ENCODE measurements around the gene RHBDL1. TPM values are rescaled to one million over a fixed set of nuclear protein-coding genes. Genes with fewer than 3 reads are reported as not detected.

Gene RHBDL1
- total and polyA plus RNA-seq, 4 donors: 0.91 to 5.4 (median 1.6) TPM

DNA sequence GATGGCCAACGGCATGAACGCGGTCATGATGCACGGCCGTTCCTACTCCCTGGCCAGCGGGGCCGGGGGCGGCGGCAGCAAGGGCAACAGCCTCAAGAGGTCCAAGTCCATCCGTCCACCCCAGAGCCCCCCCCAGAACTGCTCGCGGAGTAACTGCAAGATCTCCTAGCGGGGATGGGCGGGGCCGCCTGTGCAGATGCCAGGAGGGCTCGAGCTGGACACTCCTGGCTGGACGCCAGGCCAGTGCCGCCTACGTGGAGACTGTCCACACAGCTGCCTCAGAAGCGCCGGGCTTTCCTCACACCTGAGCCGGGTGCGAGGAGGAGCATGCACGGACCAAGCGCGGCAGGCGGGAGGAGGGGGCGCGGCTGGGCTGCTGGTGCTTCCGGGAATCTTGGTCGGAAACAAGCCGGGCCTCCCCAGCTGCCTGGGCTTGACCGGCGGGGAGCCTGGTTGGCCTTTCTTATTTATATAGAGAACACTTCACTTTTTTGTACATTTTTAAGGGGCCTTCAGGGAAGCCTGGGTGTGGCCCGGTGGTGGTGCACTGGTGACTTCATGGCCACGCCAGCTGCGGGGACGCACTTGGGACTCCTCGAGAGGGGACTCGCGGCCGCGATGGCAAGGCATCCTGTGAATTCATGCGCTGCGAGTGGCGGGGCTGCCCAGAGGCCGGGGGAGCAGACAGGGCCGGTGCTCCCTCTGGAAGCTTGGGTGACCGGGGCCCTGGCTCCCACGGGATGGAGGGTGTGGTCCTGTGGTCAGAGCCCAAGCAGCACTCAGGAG is 47.8 kb upstream of the RHBDL1 start:
- H3K36me3 ChIP-seq (ENCODE audit: control insufficient read depth in 4 of 4, insufficient read depth in 4 of 4, low read length in 4 of 4): peaks cover 0 to 37% (median 5%) of the 10 kb centered on the region in 4 donors
- TF ChIP-seq, protein P1, sequence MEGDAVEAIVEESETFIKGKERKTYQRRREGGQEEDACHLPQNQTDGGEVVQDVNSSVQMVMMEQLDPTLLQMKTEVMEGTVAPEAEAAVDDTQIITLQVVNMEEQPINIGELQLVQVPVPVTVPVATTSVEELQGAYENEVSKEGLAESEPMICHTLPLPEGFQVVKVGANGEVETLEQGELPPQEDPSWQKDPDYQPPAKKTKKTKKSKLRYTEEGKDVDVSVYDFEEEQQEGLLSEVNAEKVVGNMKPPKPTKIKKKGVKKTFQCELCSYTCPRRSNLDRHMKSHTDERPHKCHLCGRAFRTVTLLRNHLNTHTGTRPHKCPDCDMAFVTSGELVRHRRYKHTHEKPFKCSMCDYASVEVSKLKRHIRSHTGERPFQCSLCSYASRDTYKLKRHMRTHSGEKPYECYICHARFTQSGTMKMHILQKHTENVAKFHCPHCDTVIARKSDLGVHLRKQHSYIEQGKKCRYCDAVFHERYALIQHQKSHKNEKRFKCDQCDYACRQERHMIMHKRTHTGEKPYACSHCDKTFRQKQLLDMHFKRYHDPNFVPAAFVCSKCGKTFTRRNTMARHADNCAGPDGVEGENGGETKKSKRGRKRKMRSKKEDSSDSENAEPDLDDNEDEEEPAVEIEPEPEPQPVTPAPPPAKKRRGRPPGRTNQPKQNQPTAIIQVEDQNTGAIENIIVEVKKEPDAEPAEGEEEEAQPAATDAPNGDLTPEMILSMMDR (IDR thresholded peaks at IDR 0.05; ENCODE audit: control extremely low read depth, extremely low read depth): no peak
- peak overlapping the region in 1 of 2 donors; percentile 61 for H3K27ac ChIP-seq (ENCODE audit: low read depth in 1 of 2, low read length in 1 of 2)
- no peak overlapping the region for H3K4me3 ChIP-seq
- ATAC-seq (ENCODE audit: insufficient read depth, low FRiP score) (peak; percentile 70), DNase-seq (peak in 1 of 3 donors; percentile 25)
- H3K9me3 ChIP-seq (ENCODE audit: control insufficient read depth in 4 of 4, insufficient read depth in 3 of 4, low read length in 3 of 4): no peaks in the 10 kb centered on the region
- WGBS, 2 donors: 78 to 84% methylated on average over 48 to 50 of the region's 50 CpGs
- H3K27me3 ChIP-seq (ENCODE audit: control insufficient read depth in 3 of 3, insufficient read depth in 3 of 3, low read length in 2 of 3): no peaks in the 10 kb centered on the region
- H3K9ac ChIP-seq (ENCODE audit: insufficient read depth in 1 of 2, low read length in 2 of 2): no peak overlapping the region
- H3K4me1 ChIP-seq (ENCODE audit: control insufficient read depth in 5 of 5, insufficient read depth in 5 of 5, low read length in 5 of 5): peaks cover 0 to 20% (median 13%) of the 10 kb centered on the region in 5 donors

DNA sequence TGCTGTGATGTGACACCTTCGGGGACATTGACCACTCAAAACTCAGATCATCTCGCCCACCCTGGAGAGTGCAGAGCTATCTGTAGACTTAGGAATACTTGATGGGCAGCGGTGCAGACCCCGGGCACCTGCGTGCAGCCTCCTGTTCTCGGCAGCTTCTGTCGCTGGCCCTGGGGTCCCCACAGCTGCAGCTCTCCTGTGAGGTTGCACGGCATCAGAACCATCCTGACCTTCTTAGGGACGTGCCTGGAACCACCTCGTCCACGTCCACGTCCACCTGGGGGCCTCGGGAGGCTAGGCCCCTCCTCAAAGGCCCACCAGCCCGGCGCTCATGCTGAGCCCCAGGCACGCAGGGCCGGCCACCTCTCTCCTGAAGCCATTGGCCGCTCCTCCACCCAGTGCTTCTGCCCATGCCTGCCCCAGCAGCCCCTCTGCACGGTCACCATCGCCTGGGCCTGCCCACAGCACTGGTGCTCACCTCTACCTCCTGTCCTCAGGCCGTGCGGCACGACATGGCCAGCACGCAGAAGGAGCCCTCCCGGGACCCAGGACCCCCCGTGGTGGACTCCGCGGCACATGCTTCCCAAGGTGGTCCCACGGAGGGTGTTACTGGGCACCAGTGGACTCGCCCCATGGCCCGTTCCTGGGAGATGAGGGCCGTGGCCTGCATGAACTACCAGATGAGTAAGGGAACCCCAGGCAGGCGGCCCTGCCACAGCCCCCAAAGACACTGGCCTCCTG is 47.0 kb upstream of the RHBDL1 start:
- ATAC-seq (ENCODE audit: insufficient read depth, low FRiP score): no peak
- H3K36me3 ChIP-seq (ENCODE audit: control insufficient read depth in 4 of 4, insufficient read depth in 4 of 4, low read length in 4 of 4): peaks cover 0 to 45% (median 5%) of the 10 kb centered on the region in 4 donors

DNA sequence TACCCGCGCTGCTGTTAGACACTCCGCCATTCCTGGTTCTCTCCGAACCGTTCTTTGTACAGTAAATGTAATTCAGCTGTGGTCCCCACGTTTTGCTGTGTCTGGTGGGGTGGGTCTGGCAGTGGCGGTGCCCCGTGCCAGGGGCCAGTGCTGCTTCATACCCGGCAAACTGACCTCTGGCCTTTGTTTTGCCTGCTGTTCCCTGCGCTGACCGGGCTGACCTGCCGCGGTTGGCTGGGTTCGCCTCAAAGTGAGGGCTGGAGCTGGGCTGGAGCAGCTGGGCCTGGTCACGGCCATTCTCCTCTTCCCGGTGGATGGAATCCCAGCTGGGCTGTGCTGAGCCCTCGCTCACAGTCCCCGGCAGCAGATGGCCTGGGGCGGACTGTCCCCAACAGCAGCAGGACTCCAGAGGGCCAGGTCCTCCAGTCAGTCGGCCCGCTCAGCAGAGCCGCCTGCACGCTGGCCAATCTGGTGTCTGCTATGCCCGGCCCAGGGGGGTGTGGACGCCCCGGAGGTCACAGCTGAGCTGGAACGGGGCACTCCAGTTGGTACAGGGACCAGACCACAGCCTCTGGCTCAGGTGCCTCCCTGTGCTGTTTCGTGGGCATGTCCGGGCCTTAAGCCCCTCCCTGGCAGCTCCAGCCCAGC is 46.2 kb upstream of the RHBDL1 start:
- Histone ChIP-seq H3K36me3 (ENCODE audit: control insufficient read depth in 4 of 4, insufficient read depth in 4 of 4, low read length in 4 of 4) (peaks cover 0 to 51% (median 5%) of the 10 kb centered on the region in 4 donors), H3K4me3 (no peak overlapping the region), H3K9ac (ENCODE audit: insufficient read depth in 1 of 2, low read length in 2 of 2) (no peak overlapping the region), H3K4me1 (ENCODE audit: control insufficient read depth in 5 of 5, insufficient read depth in 5 of 5, low read length in 5 of 5) (peaks cover 0 to 20% (median 13%) of the 10 kb centered on the region in 5 donors), H3K27me3 (ENCODE audit: control insufficient read depth in 3 of 3, insufficient read depth in 3 of 3, low read length in 2 of 3) (no peaks in the 10 kb centered on the region), H3K9me3 (ENCODE audit: control insufficient read depth in 4 of 4, insufficient read depth in 3 of 4, low read length in 3 of 4) (no peaks in the 10 kb centered on the region), H3K27ac (ENCODE audit: low read depth in 1 of 2, low read length in 1 of 2) (peak overlapping the region in 1 of 2 donors; percentile 75)
- WGBS, 2 donors: 78 to 82% methylated on average over 28 to 29 of the region's 29 CpGs
- no peak for DNase-seq
- TF ChIP-seq, protein P1 (IDR thresholded peaks at IDR 0.05; ENCODE audit: control extremely low read depth, extremely low read depth): no peak
- ATAC-seq (ENCODE audit: insufficient read depth, low FRiP score): no peak

More for the DNA sequence above, 47.0 kb upstream of the RHBDL1 start:
- 95% methylated on average over 28 to 33 of the region's 33 CpGs for WGBS, 2 donors
- H3K4me1 ChIP-seq (ENCODE audit: control insufficient read depth in 5 of 5, insufficient read depth in 5 of 5, low read length in 5 of 5): peaks cover 0 to 20% (median 13%) of the 10 kb centered on the region in 5 donors
- no peak overlapping the region for H3K4me3 ChIP-seq
- TF ChIP-seq, protein P1 (IDR thresholded peaks at IDR 0.05; ENCODE audit: control extremely low read depth, extremely low read depth): no peak
- no peak overlapping the region for H3K9ac ChIP-seq (ENCODE audit: insufficient read depth in 1 of 2, low read length in 2 of 2)
- no peak for DNase-seq
- H3K9me3 ChIP-seq (ENCODE audit: control insufficient read depth in 4 of 4, insufficient read depth in 3 of 4, low read length in 3 of 4): no peaks in the 10 kb centered on the region
- H3K27ac ChIP-seq (ENCODE audit: low read depth in 1 of 2, low read length in 1 of 2): peak overlapping the region in 1 of 2 donors; percentile 32
- H3K27me3 ChIP-seq (ENCODE audit: control insufficient read depth in 3 of 3, insufficient read depth in 3 of 3, low read length in 2 of 3): no peaks in the 10 kb centered on the region

Data from lung (tissue), 12 donors.